Measurements from ENCODE around the gene ATF7IP2.

DNA sequence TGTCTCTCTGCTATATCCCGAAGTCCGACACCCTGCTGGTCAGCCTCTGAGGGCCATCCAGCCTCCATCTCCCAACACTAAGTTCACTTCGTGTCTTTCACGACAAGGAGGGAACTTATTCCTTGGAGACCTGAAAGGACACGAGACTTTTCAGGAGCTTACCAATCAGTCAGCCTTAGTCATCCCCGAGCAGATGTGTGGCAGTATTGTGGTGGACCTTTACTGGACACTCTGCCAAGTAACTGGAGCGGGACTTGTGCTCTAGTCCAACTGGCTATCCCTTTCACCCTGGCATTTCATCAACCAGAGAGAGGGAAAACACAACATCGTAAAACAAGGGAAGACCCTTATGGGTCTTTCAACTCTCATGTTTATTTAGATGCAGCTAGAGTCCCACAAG is 107.4 kb downstream of the ATF7IP2 start:
- TF ChIP-seq CTCF (IDR thresholded peaks at IDR 0.05; ENCODE audit: low read depth, low read length, missing input control), result no peak
- TF ChIP-seq TAF1 (conservative IDR thresholded peaks at IDR 0.05), result no peak
- TF ChIP-seq SP1 (IDR thresholded peaks at IDR 0.05), result no peak
- TF ChIP-seq, protein P1, sequence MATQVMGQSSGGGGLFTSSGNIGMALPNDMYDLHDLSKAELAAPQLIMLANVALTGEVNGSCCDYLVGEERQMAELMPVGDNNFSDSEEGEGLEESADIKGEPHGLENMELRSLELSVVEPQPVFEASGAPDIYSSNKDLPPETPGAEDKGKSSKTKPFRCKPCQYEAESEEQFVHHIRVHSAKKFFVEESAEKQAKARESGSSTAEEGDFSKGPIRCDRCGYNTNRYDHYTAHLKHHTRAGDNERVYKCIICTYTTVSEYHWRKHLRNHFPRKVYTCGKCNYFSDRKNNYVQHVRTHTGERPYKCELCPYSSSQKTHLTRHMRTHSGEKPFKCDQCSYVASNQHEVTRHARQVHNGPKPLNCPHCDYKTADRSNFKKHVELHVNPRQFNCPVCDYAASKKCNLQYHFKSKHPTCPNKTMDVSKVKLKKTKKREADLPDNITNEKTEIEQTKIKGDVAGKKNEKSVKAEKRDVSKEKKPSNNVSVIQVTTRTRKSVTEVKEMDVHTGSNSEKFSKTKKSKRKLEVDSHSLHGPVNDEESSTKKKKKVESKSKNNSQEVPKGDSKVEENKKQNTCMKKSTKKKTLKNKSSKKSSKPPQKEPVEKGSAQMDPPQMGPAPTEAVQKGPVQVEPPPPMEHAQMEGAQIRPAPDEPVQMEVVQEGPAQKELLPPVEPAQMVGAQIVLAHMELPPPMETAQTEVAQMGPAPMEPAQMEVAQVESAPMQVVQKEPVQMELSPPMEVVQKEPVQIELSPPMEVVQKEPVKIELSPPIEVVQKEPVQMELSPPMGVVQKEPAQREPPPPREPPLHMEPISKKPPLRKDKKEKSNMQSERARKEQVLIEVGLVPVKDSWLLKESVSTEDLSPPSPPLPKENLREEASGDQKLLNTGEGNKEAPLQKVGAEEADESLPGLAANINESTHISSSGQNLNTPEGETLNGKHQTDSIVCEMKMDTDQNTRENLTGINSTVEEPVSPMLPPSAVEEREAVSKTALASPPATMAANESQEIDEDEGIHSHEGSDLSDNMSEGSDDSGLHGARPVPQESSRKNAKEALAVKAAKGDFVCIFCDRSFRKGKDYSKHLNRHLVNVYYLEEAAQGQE (IDR thresholded peaks at IDR 0.05), result no peak
- no peak for TF ChIP-seq RAD21 (IDR thresholded peaks at IDR 0.05)
- no peak for TF ChIP-seq RXRA (IDR thresholded peaks at IDR 0.05)
